ENCODE data around the gene MUC13.
"Not testable (repeated sequence)": the region's sequence is repeated elsewhere in the genome, so short reads cannot be mapped to it uniquely, and the experiment has no call there.

DNA sequence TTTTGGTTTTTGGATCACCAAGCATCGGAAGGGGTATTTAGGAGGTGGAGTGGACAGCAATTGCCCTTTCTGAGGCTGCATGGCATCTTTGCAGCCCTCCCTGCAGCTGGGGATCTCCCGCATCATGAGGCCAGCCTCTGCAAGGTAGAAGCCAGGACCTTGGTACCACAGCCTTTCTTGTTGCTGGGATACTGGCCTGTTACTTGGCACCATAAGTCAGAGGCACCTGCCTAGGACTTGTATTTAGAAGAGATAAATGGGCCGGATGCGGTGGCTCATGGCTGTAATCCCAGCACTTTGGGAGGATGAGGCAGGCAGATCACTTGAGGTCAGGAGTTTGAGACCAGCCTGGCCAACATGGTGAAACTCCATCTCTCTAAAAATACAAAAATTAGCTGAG lies 23.4 kb upstream of the MUC13 start:
- not testable (repeated sequence) for TF ChIP-seq POLR2AphosphoS5 (IDR thresholded peaks at IDR 0.05; ENCODE audit: low read depth, low read length)
- TF ChIP-seq, protein P1, sequence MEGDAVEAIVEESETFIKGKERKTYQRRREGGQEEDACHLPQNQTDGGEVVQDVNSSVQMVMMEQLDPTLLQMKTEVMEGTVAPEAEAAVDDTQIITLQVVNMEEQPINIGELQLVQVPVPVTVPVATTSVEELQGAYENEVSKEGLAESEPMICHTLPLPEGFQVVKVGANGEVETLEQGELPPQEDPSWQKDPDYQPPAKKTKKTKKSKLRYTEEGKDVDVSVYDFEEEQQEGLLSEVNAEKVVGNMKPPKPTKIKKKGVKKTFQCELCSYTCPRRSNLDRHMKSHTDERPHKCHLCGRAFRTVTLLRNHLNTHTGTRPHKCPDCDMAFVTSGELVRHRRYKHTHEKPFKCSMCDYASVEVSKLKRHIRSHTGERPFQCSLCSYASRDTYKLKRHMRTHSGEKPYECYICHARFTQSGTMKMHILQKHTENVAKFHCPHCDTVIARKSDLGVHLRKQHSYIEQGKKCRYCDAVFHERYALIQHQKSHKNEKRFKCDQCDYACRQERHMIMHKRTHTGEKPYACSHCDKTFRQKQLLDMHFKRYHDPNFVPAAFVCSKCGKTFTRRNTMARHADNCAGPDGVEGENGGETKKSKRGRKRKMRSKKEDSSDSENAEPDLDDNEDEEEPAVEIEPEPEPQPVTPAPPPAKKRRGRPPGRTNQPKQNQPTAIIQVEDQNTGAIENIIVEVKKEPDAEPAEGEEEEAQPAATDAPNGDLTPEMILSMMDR (IDR thresholded peaks at IDR 0.05), result not testable (repeated sequence)

All from Panc1 (cell line).